HEK293T (cell line): ENCODE data around the gene CTNNBL1.

Source experiments
- ARNT ChIP-seq: fragments of 450-650 bp; IDR thresholded peaks from 2 replicates; pipeline ENCODE4 v1.6.1; 2017; ENCODE audit warnings: mild to moderate bottlenecking
- BHLHE40 ChIP-seq: fragments of 450-650 bp; IDR thresholded peaks from 2 replicates; pipeline ENCODE4 v1.6.1; 2016; ENCODE audit warnings: mild to moderate bottlenecking, moderate library complexity, borderline replicate concordance
- ELF4 ChIP-seq: fragments of 450-650 bp; IDR thresholded peaks from 2 replicates; pipeline ENCODE4 v1.6.1; 2017; ENCODE audit warnings: antibody characterized with exemption
- FOXA1 ChIP-seq: fragments of 450-650 bp; IDR thresholded peaks from 2 replicates; pipeline ENCODE4 v1.6.1; 2016; ENCODE audit warnings: mild to moderate bottlenecking
- FOXK2 ChIP-seq: fragments of 450-650 bp; IDR thresholded peaks from 2 replicates; pipeline ENCODE4 v1.6.1; 2016; ENCODE audit warnings: mild to moderate bottlenecking
- FOXM1 ChIP-seq: fragments of 450-650 bp; IDR thresholded peaks from 2 replicates; pipeline ENCODE4 v1.6.1; 2017; ENCODE audit warnings: mild to moderate bottlenecking, borderline replicate concordance
- L3MBTL2 ChIP-seq: fragments of 450-650 bp; conservative IDR thresholded peaks from 2 replicates; pipeline ENCODE4 v1.6.1; 2016; ENCODE audit warnings: mild to moderate bottlenecking
- LEF1 ChIP-seq: fragments of 450-650 bp; IDR thresholded peaks from 2 replicates; pipeline ENCODE4 v1.6.1; 2017; ENCODE audit warnings: mild to moderate bottlenecking, borderline replicate concordance
- SUZ12 ChIP-seq: fragments of 450-650 bp; IDR thresholded peaks from 2 replicates; pipeline ENCODE4 v1.6.1; 2016; ENCODE audit warnings: mild to moderate bottlenecking
- TARDBP ChIP-seq: fragments of 450-650 bp; IDR thresholded peaks from 2 replicates; pipeline ENCODE4 v1.6.1; 2016

DNA sequence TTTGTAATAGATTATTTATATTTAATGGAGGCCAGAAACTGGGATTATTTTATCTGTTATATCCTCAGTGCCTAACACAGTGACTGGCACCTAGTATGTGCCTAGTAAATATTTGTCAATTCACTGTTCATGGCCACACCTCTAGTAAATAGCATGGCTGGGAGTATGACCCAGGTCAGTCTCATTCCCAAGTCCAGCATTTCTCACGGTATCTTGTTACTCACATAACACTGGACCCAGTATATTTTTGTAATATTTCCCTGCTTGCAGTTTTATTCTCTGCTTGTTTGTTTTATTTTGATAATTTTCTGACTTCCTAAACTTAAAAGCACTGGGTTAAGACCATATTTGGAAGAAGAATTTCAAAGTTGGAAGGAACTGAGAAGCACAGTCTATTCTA, 47.7 kb downstream of the CTNNBL1 start:
- TF ChIP-seq TARDBP (no peak), BHLHE40 (no peak), L3MBTL2 (no peak), ARNT (no peak), FOXA1 (no peak), SUZ12 (no peak), FOXK2 (no peak), ELF4 (no peak), LEF1 (no peak), FOXM1 (no peak)
